Measurements from ENCODE around the gene TAF11L3.

- TF ChIP-seq MAX (IDR thresholded peaks at IDR 0.05) (no peak), YY1 (IDR thresholded peaks at IDR 0.05) (no peak)
These were observed 25.4 kb upstream of the TAF11L3 start for GRCh38 chr5:17492770-17493169.
